K562 (cell line): Measurements from ENCODE around the gene CNDP1. TPM values are rescaled to one million over a fixed set of nuclear protein-coding genes. Genes with fewer than 3 reads are reported as not detected.

Experiments used
- COPS2 ChIP-seq: fragments of 450-650 bp; conservative IDR thresholded peaks from 2 replicates; pipeline ENCODE4 v1.6.1; 2016; ENCODE audit warnings: mild to moderate bottlenecking, moderate library complexity
- FOSL1 ChIP-seq: fragments of 200-800 bp; sonication (Bioruptor generic); conservative IDR thresholded peaks from 2 replicates; pipeline ENCODE4 v1.6.1; 2016; ENCODE audit warnings: missing genetic modification characterization, missing compliant biosample characterization
- HDAC2 ChIP-seq: fragments of 450-650 bp; IDR thresholded peaks from 2 replicates; pipeline ENCODE4 v1.6.1; 2016; ENCODE audit warnings: mild to moderate bottlenecking
- HDAC8 ChIP-seq: fragments of 450-650 bp; IDR thresholded peaks from 2 replicates; pipeline ENCODE4 v1.6.1; 2016; ENCODE audit warnings: mild to moderate bottlenecking, missing genetic modification characterization, moderate library complexity, missing compliant biosample characterization
- HOXB6 ChIP-seq: fragments of 250-450 bp; sonication (Bioruptor Pico); IDR thresholded peaks from 2 replicates; pipeline ENCODE4 v1.5.1; 2022; ENCODE audit warnings: mild to moderate bottlenecking, borderline replicate concordance
- MXI1 ChIP-seq: IDR thresholded peaks from 2 replicates; pipeline ENCODE4 v1.6.1; 2011; ENCODE audit warnings: low read depth, mild to moderate bottlenecking, improper control_type of control experiment, low read length
- NR2C2 ChIP-seq, 2 experiments: fragments of 200-800 bp in 1 of 2; sonication (Bioruptor generic) in 1 of 2; sonication (generic) in 1 of 2; formaldehyde crosslinking in 1 of 2; IDR thresholded peaks; 2 replicates each; pipeline versions ENCODE4 v1.6.1 to v1.8.0; 2016 to 2022; ENCODE audit warnings: mild to moderate bottlenecking in 1 of 2, missing compliant biosample characterization in 1 of 2, missing genetic modification characterization in 1 of 2, missing genetic modification reagents in 1 of 2
- TBL1XR1 ChIP-seq, 2 experiments: IDR thresholded peaks; 2 replicates each; pipeline ENCODE4 v1.6.1; 2012; ENCODE audit warnings: improper control_type of control experiment in 2 of 2, low read length in 2 of 2, mild to moderate bottlenecking in 1 of 2
- ZFP1 ChIP-seq: fragments of 450-650 bp; formaldehyde crosslinking; IDR thresholded peaks from 2 replicates; pipeline ENCODE4 v1.4.0; 2020; ENCODE audit warnings: mild to moderate bottlenecking, mixed read lengths
- ZNF12 ChIP-seq: sonication (generic); formaldehyde crosslinking; IDR thresholded peaks from 2 replicates; pipeline ENCODE4 v1.4.0; 2020; ENCODE audit warnings: mild to moderate bottlenecking, missing genetic modification reagents
- ZNF347 ChIP-seq: fragments of 450-650 bp; formaldehyde crosslinking; IDR thresholded peaks from 2 replicates; pipeline ENCODE4 v1.4.0; 2020; ENCODE audit warnings: low read depth, mild to moderate bottlenecking, moderate library complexity
- ZNF518B ChIP-seq: fragments of 250-450 bp; sonication (Bioruptor Pico); IDR thresholded peaks from 2 replicates; pipeline ENCODE4 v1.5.0; 2021; ENCODE audit warnings: mild to moderate bottlenecking, moderate library complexity
- polyA plus RNA-seq, 8 experiments: library from polyadenylated mRNA; depleted of rRNA in 4 of 8; stranded (reverse) in 5 of 8; unstranded in 3 of 8; fragments of >200 nt; fragmentation: Nextera tagmentation in 2 of 8; fragmentation: Illumina TruSeq in 1 of 8; extraction: Ambion mirVana in 2 of 8; extraction: Trizol in 1 of 8; gene quantifications; 2 replicates each; pipeline versions ENCODE4 v1.2.1 to v1.2.3, GENCODE V29; 2011 to 2014; ENCODE audit warnings: inconsistent platforms in 1 of 8, missing spikeins in 1 of 8
- total RNA-seq, 7 experiments: library from RNA; depleted of rRNA in 6 of 7; stranded (reverse); fragments of >200 nt in 6 of 7; fragmentation: Illumina TruSeq in 2 of 7; extraction: Trizol in 2 of 7; gene quantifications; 2 replicates each; pipeline versions ENCODE4 v1.2.1 to v1.2.3, GENCODE V29; 2011 to 2021; ENCODE audit warnings: low replicate concordance in 1 of 7
- TF ChIP-seq, protein P1 (sequence below): sonication (generic); formaldehyde crosslinking; IDR thresholded peaks from 2 replicates; pipeline ENCODE4 v1.8.0; 2022; ENCODE audit warnings: mild to moderate bottlenecking, missing genetic modification reagents
- TF ChIP-seq, protein P2 (sequence below), 2 experiments: IDR thresholded peaks; 2 replicates each; pipeline ENCODE4 v1.6.1; 2012; ENCODE audit warnings: improper control_type of control experiment in 2 of 2, low read depth in 2 of 2, low read length in 2 of 2, borderline replicate concordance in 1 of 2
- TF ChIP-seq, protein P3 (sequence below): fragments of 250-450 bp; sonication (Bioruptor Pico); IDR thresholded peaks from 2 replicates; pipeline ENCODE4 v1.8.0; 2022; ENCODE audit warnings: inconsistent platforms, mild to moderate bottlenecking, moderate library complexity, borderline replicate concordance
- TF ChIP-seq, protein P4 (sequence below): fragments of 450-650 bp; IDR thresholded peaks from 2 replicates; pipeline ENCODE4 v1.7.0; 2016; ENCODE audit warnings: borderline replicate concordance

CNDP1 gene
- total and polyA plus RNA-seq, 9 of the 15 experiments (the other 6 are each of a cell fraction or from before 2014, with no cell fraction given), result not detected

- TF ChIP-seq, protein P1, sequence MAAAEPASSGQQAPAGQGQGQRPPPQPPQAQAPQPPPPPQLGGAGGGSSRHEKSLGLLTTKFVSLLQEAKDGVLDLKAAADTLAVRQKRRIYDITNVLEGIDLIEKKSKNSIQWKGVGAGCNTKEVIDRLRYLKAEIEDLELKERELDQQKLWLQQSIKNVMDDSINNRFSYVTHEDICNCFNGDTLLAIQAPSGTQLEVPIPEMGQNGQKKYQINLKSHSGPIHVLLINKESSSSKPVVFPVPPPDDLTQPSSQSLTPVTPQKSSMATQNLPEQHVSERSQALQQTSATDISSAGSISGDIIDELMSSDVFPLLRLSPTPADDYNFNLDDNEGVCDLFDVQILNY, result no peak
- TF ChIP-seq HOXB6 (CRISPR knock-in tag), result no peak
- TF ChIP-seq MXI1, result peak; percentile 84
- no peak for TF ChIP-seq HDAC8 (tag)
- TF ChIP-seq TBL1XR1 (IDR thresholded peaks at IDR 0.05; ENCODE audit: low read length in 2 of 2), result no peak
- no peak for TF ChIP-seq COPS2
- peak; percentile 68 for TF ChIP-seq NR2C2 (CRISPR knock-in tag; IDR thresholded peaks at IDR 0.05)
- peak; percentile 88 for TF ChIP-seq NR2C2 (tag; IDR thresholded peaks at IDR 0.05)
- no peak for TF ChIP-seq ZNF518B
- TF ChIP-seq HDAC2, result no peak
- TF ChIP-seq, protein P2, sequence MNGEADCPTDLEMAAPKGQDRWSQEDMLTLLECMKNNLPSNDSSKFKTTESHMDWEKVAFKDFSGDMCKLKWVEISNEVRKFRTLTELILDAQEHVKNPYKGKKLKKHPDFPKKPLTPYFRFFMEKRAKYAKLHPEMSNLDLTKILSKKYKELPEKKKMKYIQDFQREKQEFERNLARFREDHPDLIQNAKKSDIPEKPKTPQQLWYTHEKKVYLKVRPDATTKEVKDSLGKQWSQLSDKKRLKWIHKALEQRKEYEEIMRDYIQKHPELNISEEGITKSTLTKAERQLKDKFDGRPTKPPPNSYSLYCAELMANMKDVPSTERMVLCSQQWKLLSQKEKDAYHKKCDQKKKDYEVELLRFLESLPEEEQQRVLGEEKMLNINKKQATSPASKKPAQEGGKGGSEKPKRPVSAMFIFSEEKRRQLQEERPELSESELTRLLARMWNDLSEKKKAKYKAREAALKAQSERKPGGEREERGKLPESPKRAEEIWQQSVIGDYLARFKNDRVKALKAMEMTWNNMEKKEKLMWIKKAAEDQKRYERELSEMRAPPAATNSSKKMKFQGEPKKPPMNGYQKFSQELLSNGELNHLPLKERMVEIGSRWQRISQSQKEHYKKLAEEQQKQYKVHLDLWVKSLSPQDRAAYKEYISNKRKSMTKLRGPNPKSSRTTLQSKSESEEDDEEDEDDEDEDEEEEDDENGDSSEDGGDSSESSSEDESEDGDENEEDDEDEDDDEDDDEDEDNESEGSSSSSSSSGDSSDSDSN (IDR thresholded peaks at IDR 0.05; ENCODE audit: borderline replicate concordance in 1 of 2, low read depth in 2 of 2, low read length in 2 of 2), result no peak
- TF ChIP-seq, protein P3, sequence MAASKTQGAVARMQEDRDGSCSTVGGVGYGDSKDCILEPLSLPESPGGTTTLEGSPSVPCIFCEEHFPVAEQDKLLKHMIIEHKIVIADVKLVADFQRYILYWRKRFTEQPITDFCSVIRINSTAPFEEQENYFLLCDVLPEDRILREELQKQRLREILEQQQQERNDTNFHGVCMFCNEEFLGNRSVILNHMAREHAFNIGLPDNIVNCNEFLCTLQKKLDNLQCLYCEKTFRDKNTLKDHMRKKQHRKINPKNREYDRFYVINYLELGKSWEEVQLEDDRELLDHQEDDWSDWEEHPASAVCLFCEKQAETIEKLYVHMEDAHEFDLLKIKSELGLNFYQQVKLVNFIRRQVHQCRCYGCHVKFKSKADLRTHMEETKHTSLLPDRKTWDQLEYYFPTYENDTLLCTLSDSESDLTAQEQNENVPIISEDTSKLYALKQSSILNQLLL (CRISPR knock-in tag), result no peak
- peak; percentile 51 for TF ChIP-seq FOSL1
- TF ChIP-seq, protein P4, sequence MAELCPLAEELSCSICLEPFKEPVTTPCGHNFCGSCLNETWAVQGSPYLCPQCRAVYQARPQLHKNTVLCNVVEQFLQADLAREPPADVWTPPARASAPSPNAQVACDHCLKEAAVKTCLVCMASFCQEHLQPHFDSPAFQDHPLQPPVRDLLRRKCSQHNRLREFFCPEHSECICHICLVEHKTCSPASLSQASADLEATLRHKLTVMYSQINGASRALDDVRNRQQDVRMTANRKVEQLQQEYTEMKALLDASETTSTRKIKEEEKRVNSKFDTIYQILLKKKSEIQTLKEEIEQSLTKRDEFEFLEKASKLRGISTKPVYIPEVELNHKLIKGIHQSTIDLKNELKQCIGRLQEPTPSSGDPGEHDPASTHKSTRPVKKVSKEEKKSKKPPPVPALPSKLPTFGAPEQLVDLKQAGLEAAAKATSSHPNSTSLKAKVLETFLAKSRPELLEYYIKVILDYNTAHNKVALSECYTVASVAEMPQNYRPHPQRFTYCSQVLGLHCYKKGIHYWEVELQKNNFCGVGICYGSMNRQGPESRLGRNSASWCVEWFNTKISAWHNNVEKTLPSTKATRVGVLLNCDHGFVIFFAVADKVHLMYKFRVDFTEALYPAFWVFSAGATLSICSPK, result no peak
- TF ChIP-seq ZNF347 (CRISPR knock-in tag), result no peak
- TF ChIP-seq ZFP1, result no peak
- no peak for TF ChIP-seq ZNF12 (CRISPR knock-in tag)
Observed at GRCh38 chr18:74495581-74496507, 38.5 kb upstream of the CNDP1 start, which contains the start of gene CNDP2 (continued).
